GM23338 (cell line): ENCODE data around the gene F7. TPM values are rescaled to one million over a fixed set of nuclear protein-coding genes. Genes with fewer than 3 reads are reported as not detected.

ENCODE experiments used
- STAT1 ChIP-seq: IDR thresholded peaks from one replicate; pipeline ENCODE4 v1.6.1; 2016; ENCODE audit warnings: antibody characterized with exemption; ENCODE audit not compliant: unreplicated experiment
- polyA plus RNA-seq: library from polyadenylated mRNA; unstranded; fragments of >200 nt; fragmentation: Nextera tagmentation; extraction: Ambion mirVana; gene quantifications from 2 replicates; pipeline ENCODE4 v1.2.1, GENCODE V29; 2016
- total RNA-seq: library from RNA; depleted of rRNA; stranded (reverse); fragments of >200 nt; shearing (Covaris generic); gene quantifications from 2 replicates; pipeline ENCODE4 v1.2.3, GENCODE V29; 2014
- TF ChIP-seq, protein P1 (sequence below): fragments of 250-450 bp; sonication (Bioruptor Pico); IDR thresholded peaks from 2 replicates; pipeline ENCODE4 v1.5.0; 2020; ENCODE audit warnings: mild to moderate bottlenecking, moderate library complexity
- TF ChIP-seq, protein P2 (sequence below): IDR thresholded peaks from 2 replicates; pipeline ENCODE4 v1.6.1; 2016; ENCODE audit warnings: antibody characterized with exemption
- TF ChIP-seq, protein P3 (sequence below): IDR thresholded peaks from one replicate; pipeline ENCODE4 v1.6.1; 2018; ENCODE audit warnings: antibody characterized with exemption; ENCODE audit not compliant: unreplicated experiment
- TF ChIP-seq, protein P4 (sequence below), 2 experiments: fragments of 200-600 bp in 1 of 2; sonication (generic) in 1 of 2; conservative IDR thresholded peaks; 2 replicates each; pipeline versions ENCODE4 v1.5.1 to v1.6.1; 2016 to 2017; ENCODE audit warnings: antibody characterized with exemption in 2 of 2, low read depth in 2 of 2, mild to moderate bottlenecking in 2 of 2, moderate library complexity in 1 of 2

Gene F7
- total and polyA plus RNA-seq, 2 experiments from 2014 or later = 0.16 to 0.24 TPM

DNA sequence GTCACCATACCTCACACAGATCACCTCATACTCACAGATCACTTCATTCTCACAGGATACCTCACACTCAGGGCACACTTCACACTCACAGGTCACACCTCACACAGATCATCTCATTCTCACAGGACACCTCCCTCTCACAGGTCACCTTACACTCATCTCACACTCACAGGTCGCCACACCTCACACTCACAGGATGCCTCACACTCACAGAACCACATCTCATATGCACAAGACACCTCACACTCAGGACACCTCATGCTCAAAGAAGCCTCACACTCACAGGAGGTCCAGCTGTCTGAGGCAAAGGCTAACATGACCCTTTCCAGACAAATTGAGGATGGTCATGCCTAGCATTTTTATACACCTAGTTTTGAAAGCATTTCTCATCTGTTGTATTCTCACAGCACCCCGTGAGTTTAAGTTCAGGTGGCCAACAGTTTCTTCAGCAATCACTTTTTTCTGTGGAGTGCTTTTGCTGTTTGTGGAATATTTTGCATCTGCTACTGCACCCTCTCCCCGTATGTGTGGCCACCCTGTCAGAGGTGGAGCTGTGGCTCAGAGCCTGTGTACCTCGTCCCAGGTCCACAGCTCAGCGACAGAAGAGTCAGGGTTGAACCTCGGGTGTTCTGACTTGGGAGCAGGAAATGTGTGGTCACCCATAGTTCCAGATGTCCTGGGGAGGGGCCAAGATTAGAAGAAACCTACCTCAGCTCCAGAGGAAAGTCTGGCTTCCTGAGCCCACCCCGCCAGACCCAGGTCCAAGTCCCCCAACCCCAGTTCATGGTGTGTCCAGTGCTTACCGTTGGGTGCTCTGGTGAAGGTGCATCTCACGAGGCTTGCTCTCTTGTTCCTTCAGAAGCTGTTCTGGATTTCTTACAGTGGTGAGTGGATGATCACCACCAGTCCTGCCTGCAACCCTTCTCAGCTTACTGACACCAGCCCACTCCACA lies 7.6 kb downstream of the F7 start (continued):
- TF ChIP-seq, protein P1, sequence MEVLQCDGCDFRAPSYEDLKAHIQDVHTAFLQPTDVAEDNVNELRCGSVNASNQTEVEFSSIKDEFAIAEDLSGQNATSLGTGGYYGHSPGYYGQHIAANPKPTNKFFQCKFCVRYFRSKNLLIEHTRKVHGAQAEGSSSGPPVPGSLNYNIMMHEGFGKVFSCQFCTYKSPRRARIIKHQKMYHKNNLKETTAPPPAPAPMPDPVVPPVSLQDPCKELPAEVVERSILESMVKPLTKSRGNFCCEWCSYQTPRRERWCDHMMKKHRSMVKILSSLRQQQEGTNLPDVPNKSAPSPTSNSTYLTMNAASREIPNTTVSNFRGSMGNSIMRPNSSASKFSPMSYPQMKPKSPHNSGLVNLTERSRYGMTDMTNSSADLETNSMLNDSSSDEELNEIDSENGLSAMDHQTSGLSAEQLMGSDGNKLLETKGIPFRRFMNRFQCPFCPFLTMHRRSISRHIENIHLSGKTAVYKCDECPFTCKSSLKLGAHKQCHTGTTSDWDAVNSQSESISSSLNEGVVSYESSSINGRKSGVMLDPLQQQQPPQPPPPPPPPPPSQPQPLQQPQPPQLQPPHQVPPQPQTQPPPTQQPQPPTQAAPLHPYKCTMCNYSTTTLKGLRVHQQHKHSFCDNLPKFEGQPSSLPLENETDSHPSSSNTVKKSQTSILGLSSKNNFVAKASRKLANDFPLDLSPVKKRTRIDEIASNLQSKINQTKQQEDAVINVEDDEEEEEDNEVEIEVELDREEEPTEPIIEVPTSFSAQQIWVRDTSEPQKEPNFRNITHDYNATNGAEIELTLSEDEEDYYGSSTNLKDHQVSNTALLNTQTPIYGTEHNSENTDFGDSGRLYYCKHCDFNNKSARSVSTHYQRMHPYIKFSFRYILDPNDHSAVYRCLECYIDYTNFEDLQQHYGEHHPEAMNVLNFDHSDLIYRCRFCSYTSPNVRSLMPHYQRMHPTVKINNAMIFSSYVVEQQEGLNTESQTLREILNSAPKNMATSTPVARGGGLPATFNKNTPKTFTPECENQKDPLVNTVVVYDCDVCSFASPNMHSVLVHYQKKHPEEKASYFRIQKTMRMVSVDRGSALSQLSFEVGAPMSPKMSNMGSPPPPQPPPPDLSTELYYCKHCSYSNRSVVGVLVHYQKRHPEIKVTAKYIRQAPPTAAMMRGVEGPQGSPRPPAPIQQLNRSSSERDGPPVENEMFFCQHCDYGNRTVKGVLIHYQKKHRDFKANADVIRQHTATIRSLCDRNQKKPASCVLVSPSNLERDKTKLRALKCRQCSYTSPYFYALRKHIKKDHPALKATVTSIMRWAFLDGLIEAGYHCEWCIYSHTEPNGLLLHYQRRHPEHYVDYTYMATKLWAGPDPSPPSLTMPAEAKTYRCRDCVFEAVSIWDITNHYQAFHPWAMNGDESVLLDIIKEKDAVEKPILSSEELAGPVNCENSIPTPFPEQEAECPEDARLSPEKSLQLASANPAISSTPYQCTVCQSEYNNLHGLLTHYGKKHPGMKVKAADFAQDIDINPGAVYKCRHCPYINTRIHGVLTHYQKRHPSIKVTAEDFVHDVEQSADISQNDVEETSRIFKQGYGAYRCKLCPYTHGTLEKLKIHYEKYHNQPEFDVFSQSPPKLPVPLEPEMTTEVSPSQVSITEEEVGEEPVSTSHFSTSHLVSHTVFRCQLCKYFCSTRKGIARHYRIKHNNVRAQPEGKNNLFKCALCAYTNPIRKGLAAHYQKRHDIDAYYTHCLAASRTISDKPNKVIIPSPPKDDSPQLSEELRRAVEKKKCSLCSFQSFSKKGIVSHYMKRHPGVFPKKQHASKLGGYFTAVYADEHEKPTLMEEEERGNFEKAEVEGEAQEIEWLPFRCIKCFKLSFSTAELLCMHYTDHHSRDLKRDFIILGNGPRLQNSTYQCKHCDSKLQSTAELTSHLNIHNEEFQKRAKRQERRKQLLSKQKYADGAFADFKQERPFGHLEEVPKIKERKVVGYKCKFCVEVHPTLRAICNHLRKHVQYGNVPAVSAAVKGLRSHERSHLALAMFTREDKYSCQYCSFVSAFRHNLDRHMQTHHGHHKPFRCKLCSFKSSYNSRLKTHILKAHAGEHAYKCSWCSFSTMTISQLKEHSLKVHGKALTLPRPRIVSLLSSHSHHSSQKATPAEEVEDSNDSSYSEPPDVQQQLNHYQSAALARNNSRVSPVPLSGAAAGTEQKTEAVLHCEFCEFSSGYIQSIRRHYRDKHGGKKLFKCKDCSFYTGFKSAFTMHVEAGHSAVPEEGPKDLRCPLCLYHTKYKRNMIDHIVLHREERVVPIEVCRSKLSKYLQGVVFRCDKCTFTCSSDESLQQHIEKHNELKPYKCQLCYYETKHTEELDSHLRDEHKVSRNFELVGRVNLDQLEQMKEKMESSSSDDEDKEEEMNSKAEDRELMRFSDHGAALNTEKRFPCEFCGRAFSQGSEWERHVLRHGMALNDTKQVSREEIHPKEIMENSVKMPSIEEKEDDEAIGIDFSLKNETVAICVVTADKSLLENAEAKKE (CRISPR knock-in tag) = no peak
- TF ChIP-seq, protein P2, sequence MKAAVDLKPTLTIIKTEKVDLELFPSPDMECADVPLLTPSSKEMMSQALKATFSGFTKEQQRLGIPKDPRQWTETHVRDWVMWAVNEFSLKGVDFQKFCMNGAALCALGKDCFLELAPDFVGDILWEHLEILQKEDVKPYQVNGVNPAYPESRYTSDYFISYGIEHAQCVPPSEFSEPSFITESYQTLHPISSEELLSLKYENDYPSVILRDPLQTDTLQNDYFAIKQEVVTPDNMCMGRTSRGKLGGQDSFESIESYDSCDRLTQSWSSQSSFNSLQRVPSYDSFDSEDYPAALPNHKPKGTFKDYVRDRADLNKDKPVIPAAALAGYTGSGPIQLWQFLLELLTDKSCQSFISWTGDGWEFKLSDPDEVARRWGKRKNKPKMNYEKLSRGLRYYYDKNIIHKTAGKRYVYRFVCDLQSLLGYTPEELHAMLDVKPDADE = no peak
- TF ChIP-seq, protein P3, sequence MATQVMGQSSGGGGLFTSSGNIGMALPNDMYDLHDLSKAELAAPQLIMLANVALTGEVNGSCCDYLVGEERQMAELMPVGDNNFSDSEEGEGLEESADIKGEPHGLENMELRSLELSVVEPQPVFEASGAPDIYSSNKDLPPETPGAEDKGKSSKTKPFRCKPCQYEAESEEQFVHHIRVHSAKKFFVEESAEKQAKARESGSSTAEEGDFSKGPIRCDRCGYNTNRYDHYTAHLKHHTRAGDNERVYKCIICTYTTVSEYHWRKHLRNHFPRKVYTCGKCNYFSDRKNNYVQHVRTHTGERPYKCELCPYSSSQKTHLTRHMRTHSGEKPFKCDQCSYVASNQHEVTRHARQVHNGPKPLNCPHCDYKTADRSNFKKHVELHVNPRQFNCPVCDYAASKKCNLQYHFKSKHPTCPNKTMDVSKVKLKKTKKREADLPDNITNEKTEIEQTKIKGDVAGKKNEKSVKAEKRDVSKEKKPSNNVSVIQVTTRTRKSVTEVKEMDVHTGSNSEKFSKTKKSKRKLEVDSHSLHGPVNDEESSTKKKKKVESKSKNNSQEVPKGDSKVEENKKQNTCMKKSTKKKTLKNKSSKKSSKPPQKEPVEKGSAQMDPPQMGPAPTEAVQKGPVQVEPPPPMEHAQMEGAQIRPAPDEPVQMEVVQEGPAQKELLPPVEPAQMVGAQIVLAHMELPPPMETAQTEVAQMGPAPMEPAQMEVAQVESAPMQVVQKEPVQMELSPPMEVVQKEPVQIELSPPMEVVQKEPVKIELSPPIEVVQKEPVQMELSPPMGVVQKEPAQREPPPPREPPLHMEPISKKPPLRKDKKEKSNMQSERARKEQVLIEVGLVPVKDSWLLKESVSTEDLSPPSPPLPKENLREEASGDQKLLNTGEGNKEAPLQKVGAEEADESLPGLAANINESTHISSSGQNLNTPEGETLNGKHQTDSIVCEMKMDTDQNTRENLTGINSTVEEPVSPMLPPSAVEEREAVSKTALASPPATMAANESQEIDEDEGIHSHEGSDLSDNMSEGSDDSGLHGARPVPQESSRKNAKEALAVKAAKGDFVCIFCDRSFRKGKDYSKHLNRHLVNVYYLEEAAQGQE = no peak
- TF ChIP-seq STAT1 = no peak
- TF ChIP-seq, protein P4, sequence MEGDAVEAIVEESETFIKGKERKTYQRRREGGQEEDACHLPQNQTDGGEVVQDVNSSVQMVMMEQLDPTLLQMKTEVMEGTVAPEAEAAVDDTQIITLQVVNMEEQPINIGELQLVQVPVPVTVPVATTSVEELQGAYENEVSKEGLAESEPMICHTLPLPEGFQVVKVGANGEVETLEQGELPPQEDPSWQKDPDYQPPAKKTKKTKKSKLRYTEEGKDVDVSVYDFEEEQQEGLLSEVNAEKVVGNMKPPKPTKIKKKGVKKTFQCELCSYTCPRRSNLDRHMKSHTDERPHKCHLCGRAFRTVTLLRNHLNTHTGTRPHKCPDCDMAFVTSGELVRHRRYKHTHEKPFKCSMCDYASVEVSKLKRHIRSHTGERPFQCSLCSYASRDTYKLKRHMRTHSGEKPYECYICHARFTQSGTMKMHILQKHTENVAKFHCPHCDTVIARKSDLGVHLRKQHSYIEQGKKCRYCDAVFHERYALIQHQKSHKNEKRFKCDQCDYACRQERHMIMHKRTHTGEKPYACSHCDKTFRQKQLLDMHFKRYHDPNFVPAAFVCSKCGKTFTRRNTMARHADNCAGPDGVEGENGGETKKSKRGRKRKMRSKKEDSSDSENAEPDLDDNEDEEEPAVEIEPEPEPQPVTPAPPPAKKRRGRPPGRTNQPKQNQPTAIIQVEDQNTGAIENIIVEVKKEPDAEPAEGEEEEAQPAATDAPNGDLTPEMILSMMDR (conservative IDR thresholded peaks at IDR 0.05; ENCODE audit: low read depth in 2 of 2) = no peak
